ENCODE data around the gene SLC27A5. TPM values are rescaled to one million over a fixed set of nuclear protein-coding genes. Genes with fewer than 3 reads are reported as not detected.

Gene SLC27A5
- total RNA-seq, 1 experiment from 2014 or later, result 17.1 TPM

DNA sequence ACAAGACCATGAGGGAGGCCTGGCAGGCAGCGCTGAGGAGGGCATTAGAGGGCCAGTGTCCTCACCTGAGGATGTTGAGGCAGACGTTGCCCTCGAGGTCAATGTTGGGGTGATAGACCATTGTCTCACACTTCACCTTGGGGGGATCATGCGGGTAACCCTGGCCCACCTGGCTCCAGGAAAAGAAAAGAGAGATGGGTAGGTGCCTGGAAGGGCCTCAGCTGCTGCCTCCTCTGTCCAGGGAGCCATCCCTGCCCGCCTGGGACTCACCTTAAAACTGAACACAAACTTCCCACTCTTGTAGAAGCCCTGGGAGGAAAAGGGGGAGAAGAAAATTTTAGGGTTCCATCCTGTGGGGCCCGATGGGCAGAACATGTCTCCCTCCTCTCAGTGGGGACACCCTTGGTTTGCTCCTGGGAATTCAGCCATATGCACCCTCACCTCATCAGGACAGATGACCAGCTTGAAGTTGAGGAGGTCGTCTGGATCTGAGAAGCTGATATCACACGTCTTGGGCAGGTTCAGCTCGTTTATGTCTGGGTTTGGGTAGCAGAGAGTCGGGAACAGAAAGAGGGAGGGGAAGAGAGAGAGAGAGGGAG is 44.9 kb upstream of the SLC27A5 start:
- no peak overlapping the region for H4K5ac ChIP-seq (ENCODE audit: insufficient read length, low read depth, low read length)
- H3K14ac ChIP-seq (ENCODE audit: insufficient read depth, low read length), result no peak overlapping the region
- Mint-ChIP-seq H3K4me3 (peak overlapping the region; percentile 96 to 99), H3K4me1 (peaks cover 26 to 45% of the 10 kb centered on the region in 2 experiments), H3K27me3 (ENCODE audit: low read depth) (peaks cover 1% of the 10 kb centered on the region; the same call in 1 of the 2 replicates), H3K27ac (peak overlapping the region; percentile 86 to 99 (median 87); a peak in 6 of 7 replicates), H3K36me3 (ENCODE audit: insufficient read depth in 1 of 3, low read depth in 3 of 3) (peaks cover 21 to 52% (median 38%) of the 10 kb centered on the region in 3 experiments; a peak in 6 of 7 replicates), H3K9me3 (no peaks in the 10 kb centered on the region; a peak in 2 of 5 replicates)
- H2BK15ac ChIP-seq (ENCODE audit: low read depth, low read length), result no peak overlapping the region
- H3K9me3 ChIP-seq (ENCODE audit: control insufficient read depth, low read depth, low read length), result no peaks in the 10 kb centered on the region
- no peaks in the 10 kb centered on the region for H3K27me3 ChIP-seq (ENCODE audit: insufficient read depth, low read length)
- no peak overlapping the region for H2BK5ac ChIP-seq (ENCODE audit: insufficient read length, low read length)
- no peak overlapping the region for H2AK5ac ChIP-seq (ENCODE audit: insufficient read length, low read length)
- no peak overlapping the region for H2AFZ ChIP-seq (ENCODE audit: low read length)
- H2BK120ac ChIP-seq (ENCODE audit: low read depth, low read length, poor library complexity, severe bottlenecking), result no peak overlapping the region
- no peak for DNase-seq
- H2BK20ac ChIP-seq (ENCODE audit: low read depth, low read length, poor library complexity, severe bottlenecking), result no peak overlapping the region
- no peak overlapping the region for H3K18ac ChIP-seq (ENCODE audit: insufficient read length, low read depth, low read length)
- H3K4ac ChIP-seq (ENCODE audit: low read depth, low read length), result no peak overlapping the region
- H3K4me2 ChIP-seq (ENCODE audit: insufficient read depth, insufficient read length, low read length), result peak overlapping the region; percentile 56
- TF ChIP-seq CTCF (conservative IDR thresholded peaks at IDR 0.05), result no peak
- no peak overlapping the region for H3K27ac ChIP-seq (ENCODE audit: insufficient read length, low read depth, low read length)
- H3K56ac ChIP-seq (ENCODE audit: insufficient read length, low read depth, low read length), result no peak overlapping the region
- H2BK12ac ChIP-seq (ENCODE audit: insufficient read length, low read depth, low read length), result no peak overlapping the region
- peaks cover 16% of the 10 kb centered on the region for H3K23me2 ChIP-seq (ENCODE audit: insufficient read length, low read depth, low read length, poor library complexity, severe bottlenecking)
- WGBS (ENCODE audit: extremely low coverage, insufficient read length, low lambda C conversion rate), result no CpG with 5 or more reads among the region's 10 CpGs
- H4K8ac ChIP-seq (replicated peaks; ENCODE audit: insufficient read length, low read depth, low read length), result no peak overlapping the region
- peaks cover 8% of the 10 kb centered on the region; the same call in 1 of the 2 replicates for H3K79me2 ChIP-seq (ENCODE audit: insufficient read depth, low read length)
- no peaks in the 10 kb centered on the region for H3K79me1 ChIP-seq (ENCODE audit: insufficient read depth, low read depth, low read length, poor library complexity, severe bottlenecking)
- H3T11ph ChIP-seq (ENCODE audit: low read length), result no peak overlapping the region
- H4K91ac ChIP-seq (ENCODE audit: insufficient read length, low read depth, low read length), result no peak overlapping the region
- H3K4me1 ChIP-seq (ENCODE audit: insufficient read depth, low read length), result no peaks in the 10 kb centered on the region
- no peak overlapping the region for H3K23ac ChIP-seq (ENCODE audit: insufficient read length, low read depth, low read length)
- no peak overlapping the region for H3K9ac ChIP-seq (ENCODE audit: extremely low read depth, insufficient read length, low read length)
- H4K20me1 ChIP-seq (ENCODE audit: control insufficient read depth, insufficient read depth, insufficient read length), result no peaks in the 10 kb centered on the region
